Activated CD8-positive, alpha-beta T cell treated with anti-CD3 and anti-CD28 coated beads for 36 hours (primary cell): ENCODE measurements around the gene MRPL49. TPM values are rescaled to one million over a fixed set of nuclear protein-coding genes. Genes with fewer than 3 reads are reported as not detected.
"Not testable (repeated sequence)": the region's sequence is repeated elsewhere in the genome, so short reads cannot be mapped to it uniquely, and the experiment has no call there.

ENCODE experiments used
- ATAC-seq: fragments of 200-7000 bp; cut with Tn5 transposase; one replicate; pipeline ENCODE4 v1.10.0; 2021; ENCODE audit warnings: mild to moderate bottlenecking, moderate library complexity
- CTCF ChIA-PET: fragments of 350-600 bp; sonication (Branson Sonifier 250); formaldehyde crosslinking; loops from one replicate; lab custom pipeline; 2021; ENCODE audit warnings: antibody characterized with exemption; lab: Charles Lee
- POLR2A ChIA-PET: fragments of 350-600 bp; sonication (Branson Sonifier 250); formaldehyde crosslinking; loops from one replicate; lab custom pipeline; 2021; ENCODE audit warnings: antibody characterized with exemption; lab: Charles Lee
- DNase-seq: peaks from one replicate; pipeline ENCODE4 v3.0.0-alpha.2; 2020
- H3K27ac Mint-ChIP-seq: one replicate; pipeline ENCODE4 v1.8.0; 2021; ENCODE audit warnings: mild to moderate bottlenecking, mixed read lengths
- H3K27me3 Mint-ChIP-seq: one replicate; pipeline ENCODE4 v1.8.0; 2021; ENCODE audit warnings: mixed read lengths
- H3K36me3 Mint-ChIP-seq: one replicate; pipeline ENCODE4 v1.8.0; 2021; ENCODE audit warnings: low read depth, mixed read lengths
- H3K4me1 Mint-ChIP-seq: one replicate; pipeline ENCODE4 v1.8.0; 2021; ENCODE audit warnings: low read depth, mixed read lengths
- H3K4me3 Mint-ChIP-seq: one replicate; pipeline ENCODE4 v1.8.0; 2021; ENCODE audit warnings: mild to moderate bottlenecking, moderate library complexity, mixed read lengths
- H3K9me3 Mint-ChIP-seq: one replicate; pipeline ENCODE4 v1.8.0; 2021; ENCODE audit warnings: mixed read lengths
- intact Hi-C: fragments of 100-400 bp; cut with micrococcal nuclease; formaldehyde crosslinking; loops from one replicate; pipeline ENCODE4 v1.10.0; 2022
- total RNA-seq, 2 experiments: library from RNA; stranded (reverse); gene quantifications; one replicate each; pipeline ENCODE4 v1.2.3, GENCODE V29; 2021
- TF ChIP-seq, protein P1 (sequence below): fragments of 200-600 bp; IDR thresholded peaks from one replicate; pipeline ENCODE4 v1.8.0; 2022; ENCODE audit warnings: antibody characterized with exemption, mild to moderate bottlenecking

MRPL49 gene
- total RNA-seq, 2 experiments from 2014 or later: 48.7 to 53.4 TPM

DNA sequence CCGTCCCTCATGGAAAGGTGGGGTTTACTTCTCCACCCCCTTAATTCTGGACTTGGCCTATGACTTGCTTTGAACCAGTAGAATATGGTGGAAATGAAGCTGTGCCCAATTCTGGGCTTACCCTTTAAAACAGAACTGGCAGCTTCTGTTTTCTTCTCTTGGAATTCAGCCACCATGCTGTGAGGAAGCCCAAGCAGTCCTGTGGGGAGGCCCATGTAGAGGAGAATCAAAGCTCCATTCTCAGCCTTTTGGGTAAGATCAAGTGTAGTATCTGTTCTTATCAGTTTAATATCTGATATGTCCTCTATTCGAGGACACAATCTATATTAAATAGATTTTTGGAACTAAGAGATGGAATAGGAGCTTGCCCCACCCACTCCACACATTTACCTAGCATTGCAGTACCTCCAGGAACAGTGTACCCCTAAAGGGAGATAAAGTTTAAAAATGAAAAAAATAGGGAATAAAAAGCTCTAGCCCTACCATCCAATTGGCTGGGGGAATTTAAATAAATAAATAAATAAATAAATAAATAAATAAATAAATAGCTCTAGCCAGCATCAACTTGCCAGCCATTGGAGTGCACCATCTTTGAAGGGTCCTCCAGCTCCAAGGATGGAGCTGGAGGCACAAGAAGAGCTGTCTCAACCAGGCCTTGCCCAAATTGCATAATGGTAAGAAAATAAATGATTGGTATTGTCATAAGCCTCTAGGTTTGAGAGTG lies 25.4 kb downstream of the MRPL49 start:
- H3K27me3 Mint-ChIP-seq: no peaks in the 10 kb centered on the region
- TF ChIP-seq, protein P1, sequence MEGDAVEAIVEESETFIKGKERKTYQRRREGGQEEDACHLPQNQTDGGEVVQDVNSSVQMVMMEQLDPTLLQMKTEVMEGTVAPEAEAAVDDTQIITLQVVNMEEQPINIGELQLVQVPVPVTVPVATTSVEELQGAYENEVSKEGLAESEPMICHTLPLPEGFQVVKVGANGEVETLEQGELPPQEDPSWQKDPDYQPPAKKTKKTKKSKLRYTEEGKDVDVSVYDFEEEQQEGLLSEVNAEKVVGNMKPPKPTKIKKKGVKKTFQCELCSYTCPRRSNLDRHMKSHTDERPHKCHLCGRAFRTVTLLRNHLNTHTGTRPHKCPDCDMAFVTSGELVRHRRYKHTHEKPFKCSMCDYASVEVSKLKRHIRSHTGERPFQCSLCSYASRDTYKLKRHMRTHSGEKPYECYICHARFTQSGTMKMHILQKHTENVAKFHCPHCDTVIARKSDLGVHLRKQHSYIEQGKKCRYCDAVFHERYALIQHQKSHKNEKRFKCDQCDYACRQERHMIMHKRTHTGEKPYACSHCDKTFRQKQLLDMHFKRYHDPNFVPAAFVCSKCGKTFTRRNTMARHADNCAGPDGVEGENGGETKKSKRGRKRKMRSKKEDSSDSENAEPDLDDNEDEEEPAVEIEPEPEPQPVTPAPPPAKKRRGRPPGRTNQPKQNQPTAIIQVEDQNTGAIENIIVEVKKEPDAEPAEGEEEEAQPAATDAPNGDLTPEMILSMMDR: no peak
- ChIA-PET POLR2A (interaction anchor here (1.3 kb wide), 1 partner anchor 12 kb away, joined by 10 read pairs; no protein-coding TSS in a partner anchor), CTCF (interaction anchor here (0.9 to 1.5 kb wide), 3 partner anchors 11 to 168 kb away, joined by 3 to 4 read pairs (median 4); partner anchors contain the start of gene CDC42EP2)
- no peaks in the 10 kb centered on the region for H3K4me1 Mint-ChIP-seq
- ATAC-seq (no peak), DNase-seq (no peak)
- H3K9me3 Mint-ChIP-seq: no peaks in the 10 kb centered on the region
- intact Hi-C loops: no loop called here
- H3K36me3 Mint-ChIP-seq: no peaks in the 10 kb centered on the region
- H3K27ac Mint-ChIP-seq: no peak overlapping the region
- no peak overlapping the region for H3K4me3 Mint-ChIP-seq

DNA sequence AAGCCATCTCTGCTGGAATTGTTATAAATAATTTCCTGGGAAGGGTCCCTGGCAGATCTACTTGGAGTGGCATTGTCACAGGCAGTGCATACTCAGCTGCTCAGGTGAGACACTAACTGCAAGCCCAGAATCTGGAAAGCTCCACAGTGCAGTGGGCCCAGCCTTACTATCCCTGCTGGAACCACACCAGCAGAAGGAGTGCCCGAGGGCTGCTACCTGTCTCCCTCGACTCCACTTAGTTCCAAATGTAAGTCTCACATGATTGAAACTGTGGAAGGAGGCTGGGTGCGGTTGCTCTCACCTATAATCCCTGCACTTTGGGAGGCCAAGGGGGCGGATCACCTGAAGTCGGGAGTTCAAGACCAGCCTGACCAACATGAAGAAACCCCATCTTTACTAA lies 26.5 kb downstream of the MRPL49 start:
- TF ChIP-seq, protein P1: no peak
- Mint-ChIP-seq H3K36me3 (no peaks in the 10 kb centered on the region), H3K9me3 (no peaks in the 10 kb centered on the region), H3K4me1 (no peaks in the 10 kb centered on the region), H3K4me3 (no peak overlapping the region), H3K27ac (no peak overlapping the region), H3K27me3 (no peaks in the 10 kb centered on the region)
- ChIA-PET POLR2A (no interaction called here), CTCF (interaction anchor here (1.5 kb wide), 1 partner anchor 12 kb away, joined by 4 read pairs; no protein-coding TSS in a partner anchor)
- ATAC-seq (no peak), DNase-seq (no peak)
- intact Hi-C loops: no loop called here

DNA sequence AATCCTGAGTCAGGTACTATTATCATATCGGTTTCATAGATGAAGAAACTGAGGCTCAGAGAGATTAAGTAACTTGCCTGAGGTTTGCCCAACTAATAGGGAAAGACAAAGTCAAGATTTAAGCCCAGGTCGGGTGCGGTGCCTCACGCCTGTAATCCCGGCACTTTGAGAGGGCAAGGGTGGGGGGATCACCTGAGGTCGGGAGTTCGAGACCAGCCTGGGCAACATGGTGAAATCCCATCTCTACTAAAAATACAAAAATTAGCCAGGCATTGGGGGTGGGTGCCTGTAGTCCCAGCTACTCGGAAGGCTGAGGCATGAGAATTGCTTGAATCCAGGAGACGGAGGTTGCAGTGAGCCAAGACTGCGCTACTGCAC lies 28.0 kb downstream of the MRPL49 start:
- DNase-seq, H3K27ac Mint-ChIP-seq, H3K4me1 Mint-ChIP-seq, intact Hi-C loops, POLR2A ChIA-PET, H3K4me3 Mint-ChIP-seq, CTCF ChIA-PET, H3K27me3 Mint-ChIP-seq, ATAC-seq, H3K9me3 Mint-ChIP-seq, H3K36me3 Mint-ChIP-seq: not testable (repeated sequence)

DNA sequence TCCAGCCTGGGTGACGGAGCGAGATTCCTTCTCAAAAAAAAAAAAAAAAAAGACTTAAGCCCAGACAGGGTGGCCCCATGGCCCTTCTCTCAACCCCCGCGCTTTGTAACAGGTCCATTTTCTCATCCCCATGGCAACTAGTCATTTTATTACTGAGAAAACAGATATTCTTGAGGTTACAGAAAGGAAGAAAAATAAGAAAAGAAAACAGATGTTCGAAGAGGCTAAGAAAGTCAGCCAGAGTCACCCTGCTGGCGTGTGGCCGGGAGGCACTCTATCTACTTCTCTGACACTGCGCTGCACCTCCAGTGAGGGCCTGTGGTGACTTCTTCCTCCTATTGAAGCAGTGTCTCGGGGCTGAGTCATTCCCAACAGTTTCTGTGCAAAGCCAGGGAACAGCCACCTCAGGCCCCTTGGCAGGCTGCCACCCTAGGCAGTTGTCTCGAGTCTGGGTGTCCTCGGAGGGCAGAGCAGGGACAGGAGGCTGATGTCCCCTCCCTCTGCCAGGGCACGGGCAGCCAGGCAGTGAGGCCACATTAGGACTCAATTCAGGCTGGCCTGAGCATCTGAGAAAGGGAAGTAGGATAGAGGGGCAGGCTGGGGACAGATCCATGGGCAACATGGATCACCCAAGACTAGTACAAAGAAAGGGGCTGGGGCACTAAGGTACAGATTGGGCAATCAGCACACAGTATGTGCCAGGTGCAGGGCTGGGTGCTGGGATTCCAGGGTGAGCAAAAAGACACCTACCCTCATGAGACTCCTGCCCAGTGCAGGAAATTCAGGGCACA lies 28.6 kb downstream of the MRPL49 start:
- CTCF ChIA-PET: interaction anchor here (0.9 kb wide), 1 partner anchor 15 kb away, joined by 3 read pairs; no protein-coding TSS in a partner anchor
- Mint-ChIP-seq H3K27ac (no peak overlapping the region), H3K36me3 (no peaks in the 10 kb centered on the region), H3K9me3 (no peaks in the 10 kb centered on the region), H3K4me1 (no peaks in the 10 kb centered on the region), H3K4me3 (no peak overlapping the region), H3K27me3 (no peaks in the 10 kb centered on the region)
- intact Hi-C loops: no loop called here
- TF ChIP-seq, protein P1: no peak
- POLR2A ChIA-PET: no interaction called here
- peak; percentile 76 for ATAC-seq
- peak; percentile 56 for DNase-seq

DNA sequence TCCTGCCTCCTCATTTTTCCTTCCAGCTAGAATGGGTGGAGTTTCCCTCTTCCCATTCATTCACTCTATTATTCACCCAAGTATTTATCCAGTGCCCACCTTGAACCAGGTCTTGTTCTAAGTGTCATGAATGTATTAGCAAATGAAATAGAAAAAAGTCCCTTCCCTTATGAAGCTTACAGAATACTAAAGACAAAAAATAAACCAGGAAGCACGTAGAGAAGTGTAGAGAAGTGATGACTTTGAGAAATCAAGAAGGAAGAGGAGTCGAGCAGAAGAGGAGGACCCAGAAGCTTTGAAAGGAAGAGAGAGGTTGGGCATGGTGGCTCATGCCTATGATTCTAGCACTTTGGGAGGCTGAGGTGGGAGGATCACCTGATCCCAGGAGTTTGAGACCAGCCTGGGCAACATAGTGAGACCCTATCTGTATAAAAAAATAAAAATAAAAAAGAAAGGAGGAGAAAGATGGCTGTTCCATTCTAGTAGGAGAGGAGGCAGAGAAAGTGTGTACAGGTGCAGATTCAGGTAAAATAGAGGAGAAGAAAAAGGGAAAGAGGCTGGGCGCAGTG lies 29.3 kb downstream of the MRPL49 start:
- ChIA-PET POLR2A (interaction anchor here (0.7 kb wide), 1 partner anchor 108 kb away, joined by 3 read pairs; no protein-coding TSS in a partner anchor), CTCF (interaction anchor here (0.9 kb wide), 1 partner anchor 16 kb away, joined by 3 read pairs; no protein-coding TSS in a partner anchor)
- Mint-ChIP-seq H3K27ac (no peak overlapping the region), H3K4me1 (no peaks in the 10 kb centered on the region), H3K36me3 (no peaks in the 10 kb centered on the region), H3K4me3 (no peak overlapping the region), H3K9me3 (no peaks in the 10 kb centered on the region), H3K27me3 (no peaks in the 10 kb centered on the region)
- ATAC-seq: no peak
- intact Hi-C loops: no loop called here
- DNase-seq: no peak
- TF ChIP-seq, protein P1: no peak
